HG02798 (cell line): ENCODE measurements around the gene ROS1.
"Not testable (repeated sequence)": the region's sequence is repeated elsewhere in the genome, so short reads cannot be mapped to it uniquely, and the experiment has no call there.

Experiments
- ATAC-seq: cut with Tn5 transposase; IDR thresholded peaks from one replicate; pipeline ENCODE4 v1.9.1; 2021; ENCODE audit warnings: mild to moderate bottlenecking; ENCODE audit not compliant: unreplicated experiment, poor library complexity

ROS1 gene

GRCh38 chr6:117270843-117271507 lies 154.8 kb downstream of the ROS1 start:
- ATAC-seq: no peak

GRCh38 chr6:117270055-117270842 lies 155.5 kb downstream of the ROS1 start:
- ATAC-seq: no peak

DNA sequence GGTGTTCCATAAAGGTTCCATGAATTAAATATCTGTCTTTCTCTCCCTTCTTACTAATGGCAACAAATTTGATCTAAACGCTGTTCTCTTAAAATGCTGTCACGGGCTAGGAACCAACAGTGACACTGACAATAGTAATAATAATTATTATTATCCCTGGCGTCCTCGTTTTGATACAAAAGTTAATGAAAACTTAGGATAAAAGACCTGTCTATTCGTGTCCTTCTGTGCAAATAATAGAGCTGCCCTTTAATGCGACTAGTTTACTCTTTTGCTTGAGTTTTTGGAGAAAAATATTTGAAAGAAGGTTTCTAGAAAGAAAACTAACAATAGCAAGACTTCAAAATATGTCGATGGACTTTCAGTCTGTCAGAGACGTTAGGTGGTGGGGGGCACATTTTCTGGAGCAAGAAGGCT lies 156.1 kb downstream of the ROS1 start:
- no peak for ATAC-seq

DNA sequence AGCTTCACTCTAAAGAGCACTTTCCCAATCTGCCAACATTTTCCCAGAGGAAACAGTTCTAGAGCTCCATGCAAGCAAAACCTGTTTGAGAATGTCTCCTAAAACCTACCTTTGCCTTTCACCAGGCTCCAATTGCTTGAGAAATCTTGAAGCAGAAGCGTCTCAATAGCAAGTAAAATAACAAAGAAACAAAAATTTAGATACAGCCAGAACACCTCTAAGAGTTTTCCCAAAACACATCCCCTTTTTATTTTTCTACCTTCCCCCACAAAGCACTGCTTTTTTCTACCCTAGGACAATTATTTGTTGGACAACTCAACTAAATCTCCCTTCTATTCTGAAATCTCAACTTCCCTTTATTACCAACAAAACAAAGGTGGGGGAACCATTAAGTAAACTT lies 156.8 kb downstream of the ROS1 start:
- no peak for ATAC-seq

- ATAC-seq: no peak
Measured at GRCh38 chr6:117267766-117268534, 157.8 kb downstream of the ROS1 start.

DNA sequence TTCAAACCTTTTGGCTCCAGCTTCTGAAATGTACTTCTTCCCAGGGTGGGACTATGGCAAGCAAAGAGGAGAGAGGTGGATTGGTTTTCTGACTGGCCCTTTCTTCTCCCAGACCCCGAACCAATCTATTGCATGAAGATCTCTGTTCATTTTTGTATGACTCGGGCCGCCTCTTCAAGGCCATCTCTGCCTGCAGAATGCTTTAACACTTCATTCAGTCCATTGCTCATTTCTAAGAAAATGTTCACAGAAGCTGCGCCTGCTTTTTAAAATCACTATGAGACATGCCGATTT lies 158.7 kb downstream of the ROS1 start:
- no peak for ATAC-seq

DNA sequence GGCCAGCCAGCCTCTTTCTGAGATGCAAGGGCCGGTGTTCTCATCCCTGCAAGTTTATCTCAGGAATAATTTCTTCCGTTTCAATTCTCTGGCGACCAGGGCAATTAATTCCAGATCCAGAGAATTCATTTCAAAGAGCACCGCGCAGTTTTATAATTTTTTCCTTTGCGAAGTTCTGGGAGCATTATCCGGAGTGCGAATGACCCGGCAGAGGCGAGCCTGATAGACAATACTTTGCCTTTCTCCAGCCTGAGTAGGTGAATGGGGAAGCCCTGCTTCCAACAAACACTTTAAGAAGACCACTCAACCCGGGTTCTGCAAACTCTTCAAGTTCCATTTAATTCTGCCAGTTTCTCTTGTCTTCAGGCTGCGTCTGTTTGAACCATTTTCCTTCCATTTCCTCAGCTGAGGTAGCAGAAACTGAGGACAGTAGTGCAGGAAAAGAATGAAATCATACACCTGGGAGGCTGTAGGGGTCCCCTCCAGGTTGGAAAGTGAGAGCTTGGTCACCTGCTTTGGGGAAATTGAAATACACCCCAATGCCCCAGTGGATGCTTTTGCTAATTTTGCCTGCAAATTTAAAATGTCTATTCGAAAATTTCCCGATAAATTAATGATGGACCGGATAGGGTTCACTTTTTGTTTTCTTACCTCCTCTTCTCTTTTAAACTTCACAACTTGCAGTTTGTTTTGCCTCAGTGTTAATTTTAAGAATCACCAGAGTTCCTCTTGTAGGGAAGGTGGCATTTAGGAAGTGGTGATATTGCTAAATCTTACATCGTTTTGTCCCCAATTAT lies 159.3 kb downstream of the ROS1 start:
- ATAC-seq: no peak

DNA sequence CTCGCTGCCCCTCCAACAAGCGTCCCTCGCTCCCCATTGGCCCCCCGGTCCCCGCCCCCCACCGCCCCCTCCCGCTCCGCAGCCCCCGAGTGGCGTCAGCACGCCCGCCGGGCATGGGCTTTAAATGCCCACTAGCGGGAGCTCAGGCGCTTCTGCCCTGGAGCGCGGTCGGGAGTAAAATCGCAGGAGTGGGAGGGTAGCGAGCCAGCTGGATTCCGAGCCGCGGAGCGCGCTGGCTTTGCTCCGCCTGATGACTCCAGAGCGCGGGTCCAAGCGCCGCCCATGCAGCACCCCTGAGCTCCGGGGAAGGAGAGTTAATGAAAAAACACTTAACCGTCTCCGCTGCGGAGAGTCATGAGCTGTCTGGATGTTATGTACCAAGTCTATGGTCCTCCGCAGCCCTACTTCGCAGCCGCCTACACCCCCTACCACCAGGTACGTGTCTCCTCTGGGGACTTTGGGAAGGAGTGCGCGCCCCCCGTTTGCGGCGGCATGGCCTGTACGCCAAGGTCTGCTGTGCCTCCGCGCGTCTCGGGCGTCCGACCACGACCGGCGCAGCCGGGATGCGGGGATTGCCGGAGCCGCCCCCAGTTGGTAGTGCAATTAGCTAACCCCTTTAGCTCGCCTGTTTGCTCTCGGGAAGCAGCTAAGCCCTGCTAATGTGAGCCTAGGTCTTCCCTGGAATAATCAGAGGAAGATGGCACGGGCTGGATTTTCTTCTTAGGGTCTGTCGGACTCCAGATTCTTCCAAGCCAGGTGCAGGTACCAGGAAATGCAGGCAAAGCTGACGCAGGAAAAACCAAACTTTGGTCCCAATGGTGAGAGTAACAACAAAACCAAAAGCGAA lies 160.1 kb downstream of the ROS1 start, which contains the start of gene VGLL2:
Gene VGLL2 (plus strand): TSS at position 149 of the 847 bp plus-strand sequence. CDS start 206 bp downstream, at position 355.
- no peak for ATAC-seq

- peak; percentile 63 for ATAC-seq
Measured at GRCh38 chr6:117264692-117265409, 160.9 kb downstream of the ROS1 start.

GRCh38 chr6:117264369-117264691 lies 161.4 kb downstream of the ROS1 start:
- ATAC-seq: peak; percentile 5

- no peak for ATAC-seq
Measured at GRCh38 chr6:117263353-117263927, 162.3 kb downstream of the ROS1 start.

GRCh38 chr6:117262799-117263198 lies 162.9 kb downstream of the ROS1 start:
- no peak for ATAC-seq

- ATAC-seq: no peak
Measured at GRCh38 chr6:117253785-117254184, 172.0 kb downstream of the ROS1 start.

DNA sequence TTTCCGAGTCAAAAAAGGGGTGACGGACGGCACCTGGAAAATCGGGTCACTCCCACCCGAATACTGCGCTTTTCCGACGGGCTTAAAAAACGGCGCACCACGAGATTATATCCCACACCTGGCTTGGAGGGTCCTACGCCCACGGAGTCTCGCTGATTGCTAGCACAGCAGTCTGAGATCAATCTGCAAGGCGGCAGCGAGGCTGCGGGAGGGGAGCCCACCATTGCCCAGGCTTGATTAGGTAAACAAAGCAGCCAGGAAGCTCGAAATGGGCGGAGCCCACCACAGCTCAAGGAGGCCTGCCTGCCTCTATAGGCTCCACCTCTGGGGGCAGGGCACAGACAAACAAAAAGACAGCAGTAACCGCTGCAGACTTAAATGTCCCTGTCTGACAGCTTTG lies 180.8 kb downstream of the ROS1 start:
- not testable (repeated sequence) for ATAC-seq

GRCh38 chr6:117244571-117244970 lies 181.2 kb downstream of the ROS1 start:
- not testable (repeated sequence) for ATAC-seq
